ENCODE data around the gene CDKL5.

Gene CDKL5

GRCh38 chrX:18702362-18703195, 277.2 kb downstream of the CDKL5 start:
- no peak for DNase-seq
